Endothelial cell of umbilical vein (primary cell): Measurements from ENCODE around the gene FRMD4A.

Experiments used
- EZH2 ChIP-seq: IDR thresholded peaks from 2 replicates; pipeline ENCODE4 v1.6.1; 2012; ENCODE audit warnings: borderline replicate concordance, low read depth, mild to moderate bottlenecking, moderate library complexity, low read length, inconsistent platforms; ENCODE audit not compliant: severe bottlenecking
- FOS ChIP-seq: IDR thresholded peaks from 2 replicates; pipeline ENCODE4 v1.6.1; 2011; ENCODE audit warnings: mild to moderate bottlenecking, low read length, moderate library complexity, borderline replicate concordance; ENCODE audit not compliant: insufficient read depth
- JUN ChIP-seq: IDR thresholded peaks from 2 replicates; pipeline ENCODE4 v1.6.1; 2011; ENCODE audit warnings: borderline replicate concordance, low read depth; ENCODE audit not compliant: insufficient read length, insufficient read depth
- MAX ChIP-seq: IDR thresholded peaks from 2 replicates; pipeline ENCODE4 v1.6.1; 2011; ENCODE audit not compliant: insufficient read depth, insufficient read length
- MYC ChIP-seq: IDR thresholded peaks from one replicate; pipeline ENCODE4 v1.6.1; 2011; ENCODE audit warnings: mild to moderate bottlenecking, low read depth, low read length
- POLR2A ChIP-seq: IDR thresholded peaks from 2 replicates; pipeline ENCODE4 v1.6.1; 2012; ENCODE audit warnings: low read depth, mild to moderate bottlenecking, control low read depth, low read length
- TF ChIP-seq, protein P1 (sequence below), 2 donors: IDR thresholded peaks; 1 replicate in 1 of 2; 2 replicates in 1 of 2; pipeline ENCODE4 v1.5.1; 2011; ENCODE audit warnings: low read length in 2 of 2, mild to moderate bottlenecking in 2 of 2, moderate library complexity in 2 of 2, control low read depth in 1 of 2, inconsistent platforms in 1 of 2, low read depth in 1 of 2; ENCODE audit not compliant: insufficient read depth in 1 of 2; ENCODE audit errors: extremely low read depth in 1 of 2

DNA sequence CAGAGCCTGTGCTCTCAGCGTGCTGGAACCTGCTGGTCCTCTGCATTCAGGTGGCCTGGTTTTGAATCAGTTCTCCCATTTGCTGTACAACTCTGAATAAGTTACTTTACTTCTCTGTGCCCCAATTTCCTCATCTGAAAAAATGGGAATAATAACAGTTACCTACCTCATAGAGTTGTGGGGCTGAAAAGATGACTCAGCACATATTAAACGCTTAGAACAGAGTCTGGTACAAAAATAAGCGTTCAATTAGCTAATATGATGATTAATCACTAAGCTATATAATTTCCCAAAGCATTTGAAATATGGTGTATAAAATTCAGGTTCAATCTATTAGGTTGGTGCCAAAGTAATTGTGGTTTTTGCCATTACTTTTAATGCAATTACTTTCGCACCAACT lies 484.8 kb downstream of the FRMD4A start:
- TF ChIP-seq POLR2A (no peak), EZH2 (no peak), FOS (no peak), JUN (no peak), MYC (no peak), MAX (no peak)
- TF ChIP-seq, protein P1, sequence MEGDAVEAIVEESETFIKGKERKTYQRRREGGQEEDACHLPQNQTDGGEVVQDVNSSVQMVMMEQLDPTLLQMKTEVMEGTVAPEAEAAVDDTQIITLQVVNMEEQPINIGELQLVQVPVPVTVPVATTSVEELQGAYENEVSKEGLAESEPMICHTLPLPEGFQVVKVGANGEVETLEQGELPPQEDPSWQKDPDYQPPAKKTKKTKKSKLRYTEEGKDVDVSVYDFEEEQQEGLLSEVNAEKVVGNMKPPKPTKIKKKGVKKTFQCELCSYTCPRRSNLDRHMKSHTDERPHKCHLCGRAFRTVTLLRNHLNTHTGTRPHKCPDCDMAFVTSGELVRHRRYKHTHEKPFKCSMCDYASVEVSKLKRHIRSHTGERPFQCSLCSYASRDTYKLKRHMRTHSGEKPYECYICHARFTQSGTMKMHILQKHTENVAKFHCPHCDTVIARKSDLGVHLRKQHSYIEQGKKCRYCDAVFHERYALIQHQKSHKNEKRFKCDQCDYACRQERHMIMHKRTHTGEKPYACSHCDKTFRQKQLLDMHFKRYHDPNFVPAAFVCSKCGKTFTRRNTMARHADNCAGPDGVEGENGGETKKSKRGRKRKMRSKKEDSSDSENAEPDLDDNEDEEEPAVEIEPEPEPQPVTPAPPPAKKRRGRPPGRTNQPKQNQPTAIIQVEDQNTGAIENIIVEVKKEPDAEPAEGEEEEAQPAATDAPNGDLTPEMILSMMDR (IDR thresholded peaks at IDR 0.05; ENCODE audit: extremely low read depth in 1 of 2, insufficient read depth in 1 of 2, low read depth in 1 of 2, low read length in 2 of 2): no peak
